Measurements from ENCODE around the gene TRPM5. TPM values are rescaled to one million over a fixed set of nuclear protein-coding genes. Genes with fewer than 3 reads are reported as not detected.

TRPM5 gene
- total RNA-seq, result 1 to 10 TPM; 1.3 to 1.9 TPM

- H3K9ac ChIP-seq (ENCODE audit: low read depth in 2 of 2, low read length in 2 of 2), result peak within 1 kb of the TSS; percentile 48 to 79
- H3K4me3 ChIP-seq, result peak within 1 kb of the TSS; percentile 49
- H3K4me1 ChIP-seq, result peaks cover 33% of the 10 kb centered on the region
- H3K36me3 ChIP-seq, result no peaks in the 10 kb centered on the region
- no peak for TF ChIP-seq CTCF (IDR thresholded peaks at IDR 0.05)
- no peaks in the 10 kb centered on the region for H3K27me3 ChIP-seq
- DNase-seq, result peak; percentile 85
- no peaks in the 10 kb centered on the region for H3K9me3 ChIP-seq
- H3K27ac ChIP-seq, result peak within 1 kb of the TSS; percentile 43
- intact Hi-C loops (cut with DNase I), result no loop called here
These were observed at the start of gene TRPM5 for GRCh38 chr11:2443881-2444820. TSS of gene TRPM5 (minus strand) at chr11:2444514. CDS start at chr11:2423036, 21,478 bp downstream.

GRCh38 chr11:2489083-2489482 is 44.8 kb upstream of the TRPM5 start:
- DNase-seq, result no peak
- Histone ChIP-seq H3K9me3 (no peaks in the 10 kb centered on the region), H3K36me3 (no peaks in the 10 kb centered on the region), H3K9ac (ENCODE audit: low read depth in 2 of 2, low read length in 2 of 2) (no peak overlapping the region), H3K4me1 (no peaks in the 10 kb centered on the region), H3K27ac (no peak overlapping the region), H3K27me3 (no peaks in the 10 kb centered on the region), H3K4me3 (no peak overlapping the region)
- TF ChIP-seq CTCF (IDR thresholded peaks at IDR 0.05), result no peak
- intact Hi-C loops (cut with DNase I), result no loop called here

- Histone ChIP-seq H3K27me3 (no peaks in the 10 kb centered on the region), H3K9ac (ENCODE audit: low read depth in 2 of 2, low read length in 2 of 2) (no peak overlapping the region), H3K4me1 (no peaks in the 10 kb centered on the region), H3K36me3 (no peaks in the 10 kb centered on the region), H3K9me3 (no peaks in the 10 kb centered on the region), H3K4me3 (no peak overlapping the region), H3K27ac (no peak overlapping the region)
- DNase-seq, result no peak
- intact Hi-C loops (cut with DNase I), result no loop called here
- no peak for TF ChIP-seq CTCF (IDR thresholded peaks at IDR 0.05)
These were observed 43.7 kb upstream of the TRPM5 start for GRCh38 chr11:2488004-2488403.

- Histone ChIP-seq H3K9me3 (no peaks in the 10 kb centered on the region), H3K36me3 (no peaks in the 10 kb centered on the region), H3K27ac (no peak overlapping the region), H3K27me3 (no peaks in the 10 kb centered on the region), H3K4me3 (no peak overlapping the region), H3K4me1 (no peaks in the 10 kb centered on the region), H3K9ac (ENCODE audit: low read depth in 2 of 2, low read length in 2 of 2) (no peak overlapping the region)
- no peak for TF ChIP-seq CTCF (IDR thresholded peaks at IDR 0.05)
- intact Hi-C loops (cut with DNase I), result no loop called here
- no peak for DNase-seq
These were observed 40.3 kb upstream of the TRPM5 start for GRCh38 chr11:2484576-2485125.

- Histone ChIP-seq H3K4me3 (no peak overlapping the region), H3K9ac (ENCODE audit: low read depth in 2 of 2, low read length in 2 of 2) (no peak overlapping the region), H3K36me3 (no peaks in the 10 kb centered on the region), H3K4me1 (no peaks in the 10 kb centered on the region), H3K27me3 (no peaks in the 10 kb centered on the region), H3K9me3 (no peaks in the 10 kb centered on the region), H3K27ac (no peak overlapping the region)
- TF ChIP-seq CTCF (IDR thresholded peaks at IDR 0.05), result no peak
- no peak for DNase-seq
- intact Hi-C loops (cut with DNase I), result no loop called here
These were observed 39.1 kb upstream of the TRPM5 start for GRCh38 chr11:2483426-2483825.

Data from colonic mucosa (tissue), 4 donors.